Measurements from ENCODE around the gene NEUROD2. TPM values are rescaled to one million over a fixed set of nuclear protein-coding genes. Genes with fewer than 3 reads are reported as not detected.

The NEUROD2 gene
- total RNA-seq (2012; rRNA removed), result not detected in 2 replicates

DNA sequence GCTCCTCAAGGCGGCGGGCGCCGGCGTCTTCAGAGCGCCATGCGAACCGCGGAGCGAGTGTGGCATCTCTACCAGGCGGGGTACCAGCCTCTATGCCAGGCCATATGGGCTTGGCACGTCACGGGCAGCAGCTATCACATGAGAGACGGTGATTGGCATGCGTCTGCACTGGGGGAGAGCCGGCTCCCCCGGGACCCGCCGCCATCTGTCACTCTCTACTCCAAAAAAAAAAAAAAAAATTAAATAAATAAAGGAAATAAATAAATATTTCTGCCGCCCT is at the start of gene NEUROD2:
Gene NEUROD2 (minus strand): TSS at position 70 of the 280 bp plus-strand sequence. CDS start 1,321 bp downstream, outside the sequence.
- H3K27me3 ChIP-seq (ENCODE audit: control insufficient read depth, insufficient read depth, low read length), result peaks cover 82% of the 10 kb centered on the region

GRCh38 chr17:39655105-39655504 is 47.4 kb upstream of the NEUROD2 start:
- H3K4me2 ChIP-seq (ENCODE audit: low read length), result no peak overlapping the region
- no peak overlapping the region for H3K9ac ChIP-seq (ENCODE audit: low read depth, low read length)
- H3K4me3 ChIP-seq (ENCODE audit: low read length), result no peak overlapping the region
- no peaks in the 10 kb centered on the region for H3K4me1 ChIP-seq (ENCODE audit: control insufficient read depth, insufficient read depth, low read length)
- peaks cover 16% of the 10 kb centered on the region for H3K36me3 ChIP-seq (ENCODE audit: insufficient read depth, low read length)
- no peaks in the 10 kb centered on the region for H3K9me3 ChIP-seq (replicated peaks; ENCODE audit: low read length)
- H3K27me3 ChIP-seq (ENCODE audit: control insufficient read depth, insufficient read depth, low read length), result no peaks in the 10 kb centered on the region

More for the DNA sequence above, at the start of gene NEUROD2:
- H3K36me3 ChIP-seq (ENCODE audit: insufficient read depth, low read length), result no peaks in the 10 kb centered on the region
- H3K4me2 ChIP-seq (ENCODE audit: low read length), result no peak within 1 kb of the TSS
- H3K4me1 ChIP-seq (ENCODE audit: control insufficient read depth, insufficient read depth, low read length), result no peaks in the 10 kb centered on the region
- H3K9me3 ChIP-seq (replicated peaks; ENCODE audit: low read length), result no peaks in the 10 kb centered on the region
- no peak within 1 kb of the TSS for H3K9ac ChIP-seq (ENCODE audit: low read depth, low read length)
- H3K4me3 ChIP-seq (ENCODE audit: low read length), result no peak within 1 kb of the TSS

DNA sequence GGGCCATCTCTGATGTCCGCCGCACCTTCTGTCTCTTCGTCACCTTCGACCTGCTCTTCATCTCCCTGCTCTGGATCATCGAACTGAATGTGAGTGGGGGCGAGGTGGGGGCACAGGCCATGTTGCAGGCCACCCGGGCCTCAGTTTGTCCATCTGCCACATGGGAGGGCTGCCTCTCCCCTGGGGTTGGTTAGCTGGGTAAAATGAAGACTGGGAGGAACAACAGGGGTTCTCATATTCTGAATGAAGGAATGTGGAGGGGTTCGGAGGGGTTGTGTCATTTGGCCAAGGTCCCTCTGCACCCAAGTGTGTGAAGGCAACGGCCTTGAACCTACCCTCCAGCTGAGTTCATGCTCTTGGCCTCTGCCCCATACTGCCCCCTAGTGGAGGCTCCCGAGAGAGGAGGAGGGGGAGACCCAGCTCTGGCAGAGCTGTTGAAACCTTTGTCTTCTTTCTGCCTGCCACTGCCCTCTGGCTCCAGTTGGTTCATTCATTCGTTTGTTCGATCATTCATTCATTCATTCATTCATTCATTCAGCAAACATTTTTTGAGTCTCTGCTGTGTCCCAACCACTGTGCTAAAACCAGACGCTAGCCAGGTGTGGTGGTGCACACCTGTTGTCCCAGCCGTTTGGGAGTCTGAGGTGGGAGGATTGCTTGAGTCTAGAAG is 46.1 kb upstream of the NEUROD2 start:
- Histone ChIP-seq H3K36me3 (ENCODE audit: insufficient read depth, low read length) (peaks cover 15% of the 10 kb centered on the region), H3K27me3 (ENCODE audit: control insufficient read depth, insufficient read depth, low read length) (no peaks in the 10 kb centered on the region), H3K4me2 (ENCODE audit: low read length) (no peak overlapping the region), H3K9ac (ENCODE audit: low read depth, low read length) (no peak overlapping the region), H3K4me3 (ENCODE audit: low read length) (no peak overlapping the region), H3K4me1 (ENCODE audit: control insufficient read depth, insufficient read depth, low read length) (no peaks in the 10 kb centered on the region), H3K9me3 (replicated peaks; ENCODE audit: low read length) (no peaks in the 10 kb centered on the region)

DNA sequence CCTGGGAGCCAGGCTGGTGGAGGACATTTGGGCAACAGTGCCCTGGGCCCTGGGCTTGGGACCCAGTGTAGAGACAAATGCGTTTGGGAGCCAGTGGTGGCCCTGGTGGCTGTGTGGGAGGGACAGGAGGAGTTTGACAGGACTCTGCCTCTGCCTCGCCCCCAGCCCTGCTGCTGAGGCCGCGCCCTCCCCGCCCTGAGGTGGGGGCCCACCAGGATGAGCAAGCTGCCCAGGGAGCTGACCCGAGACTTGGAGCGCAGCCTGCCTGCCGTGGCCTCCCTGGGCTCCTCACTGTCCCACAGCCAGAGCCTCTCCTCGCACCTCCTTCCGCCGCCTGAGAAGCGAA is 45.6 kb upstream of the NEUROD2 start:
- Histone ChIP-seq H3K4me3 (ENCODE audit: low read length) (no peak overlapping the region), H3K27me3 (ENCODE audit: control insufficient read depth, insufficient read depth, low read length) (no peaks in the 10 kb centered on the region), H3K9me3 (replicated peaks; ENCODE audit: low read length) (no peaks in the 10 kb centered on the region), H3K36me3 (ENCODE audit: insufficient read depth, low read length) (peaks cover 14% of the 10 kb centered on the region), H3K9ac (ENCODE audit: low read depth, low read length) (no peak overlapping the region), H3K4me1 (ENCODE audit: control insufficient read depth, insufficient read depth, low read length) (no peaks in the 10 kb centered on the region), H3K4me2 (ENCODE audit: low read length) (no peak overlapping the region)

DNA sequence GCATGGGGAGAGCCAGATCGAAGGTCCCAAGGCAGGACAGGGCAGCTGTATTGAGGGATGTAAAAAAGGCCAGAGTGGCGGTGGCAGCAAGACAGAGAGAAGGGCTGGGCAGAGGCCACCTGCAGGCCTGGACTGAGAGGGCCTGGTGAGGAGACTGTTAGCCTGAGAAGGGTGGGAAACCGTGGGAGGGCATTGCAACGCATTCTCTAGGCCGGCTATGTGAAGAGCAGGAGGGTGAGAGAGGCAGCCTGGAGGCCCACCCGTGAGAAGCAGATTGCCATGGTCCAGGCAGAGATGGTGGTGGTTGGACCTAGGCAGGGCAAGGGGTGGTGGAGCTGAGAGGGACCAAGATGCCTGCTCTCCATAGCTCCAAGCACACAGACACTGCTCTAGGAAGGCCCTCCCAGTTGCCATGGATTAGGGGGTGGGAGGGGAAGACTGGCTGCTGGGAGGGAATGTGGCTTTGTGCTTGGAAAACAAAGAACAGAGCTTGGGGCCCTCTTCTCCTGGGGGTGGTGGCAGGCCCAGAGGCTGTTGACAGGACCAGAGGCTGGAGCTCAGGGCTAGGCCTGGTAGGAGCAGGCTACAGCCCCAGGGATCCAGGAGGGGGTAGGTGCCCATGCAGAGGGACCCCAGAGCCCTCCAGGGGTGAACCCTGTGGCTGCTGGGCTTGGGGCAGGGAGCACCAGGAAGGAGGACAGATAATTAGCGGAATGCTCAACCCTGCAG is 45.0 kb upstream of the NEUROD2 start:
- no peaks in the 10 kb centered on the region for H3K27me3 ChIP-seq (ENCODE audit: control insufficient read depth, insufficient read depth, low read length)
- peaks cover 9% of the 10 kb centered on the region for H3K36me3 ChIP-seq (ENCODE audit: insufficient read depth, low read length)
- H3K4me1 ChIP-seq (ENCODE audit: control insufficient read depth, insufficient read depth, low read length), result no peaks in the 10 kb centered on the region
- H3K4me3 ChIP-seq (ENCODE audit: low read length), result no peak overlapping the region
- no peaks in the 10 kb centered on the region for H3K9me3 ChIP-seq (replicated peaks; ENCODE audit: low read length)
- H3K9ac ChIP-seq (ENCODE audit: low read depth, low read length), result no peak overlapping the region
- H3K4me2 ChIP-seq (ENCODE audit: low read length), result no peak overlapping the region

GRCh38 chr17:39651923-39652586 is 44.3 kb upstream of the NEUROD2 start:
- H3K4me2 ChIP-seq (ENCODE audit: low read length), result no peak overlapping the region
- H3K4me1 ChIP-seq (ENCODE audit: control insufficient read depth, insufficient read depth, low read length), result no peaks in the 10 kb centered on the region
- H3K27me3 ChIP-seq (ENCODE audit: control insufficient read depth, insufficient read depth, low read length), result no peaks in the 10 kb centered on the region
- no peak overlapping the region for H3K9ac ChIP-seq (ENCODE audit: low read depth, low read length)
- H3K36me3 ChIP-seq (ENCODE audit: insufficient read depth, low read length), result peaks cover 6% of the 10 kb centered on the region
- no peaks in the 10 kb centered on the region for H3K9me3 ChIP-seq (replicated peaks; ENCODE audit: low read length)
- no peak overlapping the region for H3K4me3 ChIP-seq (ENCODE audit: low read length)

GRCh38 chr17:39650121-39650579 is 42.4 kb upstream of the NEUROD2 start:
- Histone ChIP-seq H3K4me1 (ENCODE audit: control insufficient read depth, insufficient read depth, low read length) (no peaks in the 10 kb centered on the region), H3K9me3 (replicated peaks; ENCODE audit: low read length) (no peaks in the 10 kb centered on the region), H3K9ac (ENCODE audit: low read depth, low read length) (no peak overlapping the region), H3K27me3 (ENCODE audit: control insufficient read depth, insufficient read depth, low read length) (no peaks in the 10 kb centered on the region), H3K4me3 (ENCODE audit: low read length) (no peak overlapping the region), H3K4me2 (ENCODE audit: low read length) (no peak overlapping the region), H3K36me3 (ENCODE audit: insufficient read depth, low read length) (peaks cover 6% of the 10 kb centered on the region)

- Histone ChIP-seq H3K9me3 (replicated peaks; ENCODE audit: low read length) (no peaks in the 10 kb centered on the region), H3K27me3 (ENCODE audit: control insufficient read depth, insufficient read depth, low read length) (no peaks in the 10 kb centered on the region), H3K9ac (ENCODE audit: low read depth, low read length) (no peak overlapping the region), H3K4me2 (ENCODE audit: low read length) (no peak overlapping the region), H3K4me1 (ENCODE audit: control insufficient read depth, insufficient read depth, low read length) (peaks cover under 1% of the 10 kb centered on the region), H3K4me3 (ENCODE audit: low read length) (no peak overlapping the region), H3K36me3 (ENCODE audit: insufficient read depth, low read length) (peaks cover 2% of the 10 kb centered on the region)
These were observed 41.1 kb upstream of the NEUROD2 start for GRCh38 chr17:39648616-39649366.

GRCh38 chr17:39647256-39647655 is 39.5 kb upstream of the NEUROD2 start:
- Histone ChIP-seq H3K36me3 (ENCODE audit: insufficient read depth, low read length) (no peaks in the 10 kb centered on the region), H3K4me3 (ENCODE audit: low read length) (no peak overlapping the region), H3K27me3 (ENCODE audit: control insufficient read depth, insufficient read depth, low read length) (no peaks in the 10 kb centered on the region), H3K4me1 (ENCODE audit: control insufficient read depth, insufficient read depth, low read length) (peaks cover 14% of the 10 kb centered on the region), H3K4me2 (ENCODE audit: low read length) (no peak overlapping the region), H3K9ac (ENCODE audit: low read depth, low read length) (no peak overlapping the region), H3K9me3 (replicated peaks; ENCODE audit: low read length) (no peaks in the 10 kb centered on the region)

DNA sequence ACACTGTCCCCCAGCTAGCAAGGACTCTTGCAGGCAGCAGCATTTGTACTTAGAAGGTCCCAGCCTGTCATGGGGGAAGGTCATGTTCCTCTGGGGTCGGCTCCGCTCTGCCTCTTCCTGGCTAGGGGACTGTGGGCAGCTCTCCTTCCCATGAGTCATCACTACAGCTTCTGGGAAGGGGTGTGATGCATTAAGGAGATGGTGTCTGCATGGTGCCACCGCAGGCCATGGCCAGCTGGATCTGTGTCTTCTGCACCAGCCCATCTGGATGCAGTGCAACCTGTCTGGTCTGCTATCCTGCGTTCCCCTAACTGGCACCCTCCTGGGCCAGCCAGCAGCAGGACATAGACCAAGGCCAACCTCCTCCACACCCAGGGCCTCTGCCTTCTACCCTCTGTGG is 35.6 kb upstream of the NEUROD2 start:
- no peak overlapping the region for H3K9ac ChIP-seq (ENCODE audit: low read depth, low read length)
- H3K4me2 ChIP-seq (ENCODE audit: low read length), result no peak overlapping the region
- H3K27me3 ChIP-seq (ENCODE audit: control insufficient read depth, insufficient read depth, low read length), result no peaks in the 10 kb centered on the region
- H3K4me1 ChIP-seq (ENCODE audit: control insufficient read depth, insufficient read depth, low read length), result peaks cover 29% of the 10 kb centered on the region
- H3K9me3 ChIP-seq (replicated peaks; ENCODE audit: low read length), result no peaks in the 10 kb centered on the region
- H3K36me3 ChIP-seq (ENCODE audit: insufficient read depth, low read length), result no peaks in the 10 kb centered on the region
- H3K4me3 ChIP-seq (ENCODE audit: low read length), result no peak overlapping the region

GRCh38 chr17:39642291-39643074 is 34.8 kb upstream of the NEUROD2 start:
- peaks cover 36% of the 10 kb centered on the region for H3K4me1 ChIP-seq (ENCODE audit: control insufficient read depth, insufficient read depth, low read length)
- H3K4me2 ChIP-seq (ENCODE audit: low read length), result no peak overlapping the region
- H3K4me3 ChIP-seq (ENCODE audit: low read length), result no peak overlapping the region
- no peaks in the 10 kb centered on the region for H3K36me3 ChIP-seq (ENCODE audit: insufficient read depth, low read length)
- H3K9me3 ChIP-seq (replicated peaks; ENCODE audit: low read length), result no peaks in the 10 kb centered on the region
- no peak overlapping the region for H3K9ac ChIP-seq (ENCODE audit: low read depth, low read length)
- no peaks in the 10 kb centered on the region for H3K27me3 ChIP-seq (ENCODE audit: control insufficient read depth, insufficient read depth, low read length)

All from skeletal muscle satellite cell (primary cell).